ENCODE measurements around the gene LPCAT1. TPM values are rescaled to one million over a fixed set of nuclear protein-coding genes. Genes with fewer than 3 reads are reported as not detected.

Gene LPCAT1
- total and polyA plus RNA-seq, 2 donors (not counting 3 experiments of a cell fraction or from before 2014, with no cell fraction given), result 28.9 to 57.2 TPM

DNA sequence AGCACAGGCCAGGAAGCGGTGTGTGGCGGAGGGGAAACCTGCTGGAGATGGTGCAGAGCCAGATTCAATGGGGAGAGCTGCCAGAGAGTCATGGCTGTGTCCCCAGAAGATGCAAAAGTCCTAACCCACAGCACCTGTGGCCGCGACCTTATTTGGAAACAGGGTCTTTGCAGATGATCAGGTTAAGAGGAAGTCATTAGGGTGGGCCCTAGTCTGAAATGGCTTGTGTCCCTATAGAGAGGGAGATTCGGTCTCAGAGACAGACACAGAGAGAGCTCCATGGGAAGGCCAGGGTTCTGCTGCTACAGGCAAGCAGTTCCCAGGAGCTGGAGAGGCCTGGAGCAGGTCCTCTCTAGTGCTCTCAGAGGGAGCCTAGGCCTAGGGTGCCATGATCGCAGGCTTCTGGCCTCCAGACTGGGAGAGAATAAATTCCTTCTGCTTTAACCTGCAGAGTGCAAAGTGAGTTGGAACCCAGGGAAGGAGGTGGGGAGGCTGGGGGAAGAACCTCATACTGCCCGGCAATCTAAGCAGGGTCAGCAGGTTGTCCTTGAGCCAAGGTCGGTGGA, 1.9 kb upstream of the LPCAT1 start:
- Histone ChIP-seq H3K4me2 (ENCODE audit: insufficient read depth, low read length) (no peak overlapping the region), H2AFZ (ENCODE audit: low read depth, low read length) (no peak overlapping the region), H3K9ac (replicated peaks; ENCODE audit: extremely low read depth, insufficient read depth, low read length) (no peak overlapping the region), H3K9me1 (replicated peaks; ENCODE audit: control insufficient read depth, extremely low read depth, insufficient read depth, low read length) (no peaks in the 10 kb centered on the region), H3K4me3 (replicated peaks in 1 of 3; ENCODE audit: insufficient read depth in 1 of 3, low read depth in 1 of 3, low read length in 3 of 3) (no peak overlapping the region), H3K79me2 (ENCODE audit: control insufficient read depth, insufficient read depth, low read length) (peaks cover 29% of the 10 kb centered on the region), H3K27me3 (ENCODE audit: control insufficient read depth in 2 of 2, insufficient read depth in 2 of 2, low read length in 2 of 2) (peaks cover 0 to 6% of the 10 kb centered on the region in 2 experiments), H3K9me3 (replicated peaks; ENCODE audit: control insufficient read depth, insufficient read depth, low read length) (no peaks in the 10 kb centered on the region), H3K4me1 (ENCODE audit: control insufficient read depth, extremely low read depth, insufficient read depth, low read length) (peaks cover 16% of the 10 kb centered on the region), H3K36me3 (ENCODE audit: control insufficient read depth in 2 of 2, extremely low read depth in 1 of 2, insufficient read depth in 2 of 2, low read length in 2 of 2) (peaks cover 0 to 3% of the 10 kb centered on the region in 2 experiments), H3K27ac (ENCODE audit: insufficient read depth, low read depth, low read length) (no peak overlapping the region), H4K20me1 (replicated peaks; ENCODE audit: control insufficient read depth, extremely low read depth, insufficient read depth, low read length) (no peaks in the 10 kb centered on the region)
- intact Hi-C loops (cut with micrococcal nuclease) (no loop called here), dilution Hi-C loops (cut with MboI; ENCODE audit: extremely low pct_ligation_motif_present, low sequenced_read_pairs) (no loop called here)
- ChIA-PET CTCF (no interaction called here), POLR2A (no interaction called here)
- no peak for TF ChIP-seq MAX (IDR thresholded peaks at IDR 0.05; ENCODE audit: insufficient read depth, insufficient read length)
- TF ChIP-seq, protein P1, sequence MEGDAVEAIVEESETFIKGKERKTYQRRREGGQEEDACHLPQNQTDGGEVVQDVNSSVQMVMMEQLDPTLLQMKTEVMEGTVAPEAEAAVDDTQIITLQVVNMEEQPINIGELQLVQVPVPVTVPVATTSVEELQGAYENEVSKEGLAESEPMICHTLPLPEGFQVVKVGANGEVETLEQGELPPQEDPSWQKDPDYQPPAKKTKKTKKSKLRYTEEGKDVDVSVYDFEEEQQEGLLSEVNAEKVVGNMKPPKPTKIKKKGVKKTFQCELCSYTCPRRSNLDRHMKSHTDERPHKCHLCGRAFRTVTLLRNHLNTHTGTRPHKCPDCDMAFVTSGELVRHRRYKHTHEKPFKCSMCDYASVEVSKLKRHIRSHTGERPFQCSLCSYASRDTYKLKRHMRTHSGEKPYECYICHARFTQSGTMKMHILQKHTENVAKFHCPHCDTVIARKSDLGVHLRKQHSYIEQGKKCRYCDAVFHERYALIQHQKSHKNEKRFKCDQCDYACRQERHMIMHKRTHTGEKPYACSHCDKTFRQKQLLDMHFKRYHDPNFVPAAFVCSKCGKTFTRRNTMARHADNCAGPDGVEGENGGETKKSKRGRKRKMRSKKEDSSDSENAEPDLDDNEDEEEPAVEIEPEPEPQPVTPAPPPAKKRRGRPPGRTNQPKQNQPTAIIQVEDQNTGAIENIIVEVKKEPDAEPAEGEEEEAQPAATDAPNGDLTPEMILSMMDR (IDR thresholded peaks at IDR 0.05; ENCODE audit: extremely low read depth in 1 of 2, insufficient read depth in 1 of 2, low read depth in 1 of 2, low read length in 2 of 2), result no peak
- no peak for TF ChIP-seq EZH2 (IDR thresholded peaks at IDR 0.05; ENCODE audit: borderline replicate concordance, low read depth, low read length, severe bottlenecking)
- no peak for DNase-seq (ENCODE audit: low read depth, low spot score)
- FAIRE-seq, result no peak
- BruUV-seq (replicated peaks), result no TSS peak
